ENCODE measurements around the gene TGIF2.
"Not testable (repeated sequence)": the region's sequence is repeated elsewhere in the genome, so short reads cannot be mapped to it uniquely, and the experiment has no call there.

Gene TGIF2

DNA sequence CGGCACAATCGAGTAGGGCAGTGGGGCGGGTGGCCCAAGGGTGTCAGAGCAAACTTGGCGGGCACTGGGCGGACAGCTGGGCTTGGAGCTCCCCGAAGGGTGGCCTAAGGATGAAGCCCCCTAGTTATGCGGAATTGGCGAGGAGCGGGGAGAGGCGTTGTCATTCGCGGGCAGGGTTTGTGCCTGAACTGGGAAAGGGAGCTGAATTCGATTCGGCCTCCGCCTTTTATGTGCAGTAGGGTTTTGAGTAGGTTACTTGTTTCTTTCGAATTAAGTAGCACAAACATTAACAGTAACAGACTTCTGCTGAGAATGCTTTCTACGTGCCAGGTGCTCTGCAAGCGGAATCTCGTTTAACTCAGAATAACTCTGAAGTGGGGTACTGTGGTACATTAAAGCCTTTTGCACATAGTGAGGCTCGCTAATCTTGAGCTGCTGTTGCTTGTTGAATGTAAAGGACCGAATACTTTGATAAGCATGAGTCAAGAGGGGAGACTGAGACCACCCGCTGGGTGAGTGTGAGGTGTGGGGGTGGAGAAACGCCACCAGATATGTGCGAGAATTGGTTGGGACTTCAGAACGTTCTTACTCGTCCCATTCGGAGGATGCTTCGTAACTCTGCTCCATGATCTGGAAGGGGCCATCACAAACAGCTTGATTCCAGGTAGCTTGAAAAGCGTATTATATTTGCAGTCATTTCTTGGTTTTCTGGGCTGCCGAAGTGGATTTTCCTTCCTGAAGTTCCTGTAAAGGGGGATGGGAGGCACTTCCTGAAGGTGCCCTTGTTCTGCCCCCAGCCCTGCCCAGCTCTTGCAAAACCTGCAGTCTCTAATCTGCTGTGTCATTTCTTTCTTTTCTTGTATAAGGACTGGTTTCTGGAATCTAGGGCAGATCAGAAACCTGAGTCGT lies 33.0 kb downstream of the TGIF2 start:
- TF ChIP-seq POLR2AphosphoS5 (IDR thresholded peaks at IDR 0.05; ENCODE audit: low read depth, low read length), result no peak
- no peak for TF ChIP-seq POLR2A (IDR thresholded peaks at IDR 0.05; ENCODE audit: low read depth, low read length)
- peak; percentile 1; the same call in 1 of the 2 replicates for TF ChIP-seq TAF1 (IDR thresholded peaks at IDR 0.05; ENCODE audit: borderline replicate concordance, low read depth, low read length)
- FAIRE-seq (no peak), DNase-seq (ENCODE audit: insufficient read length) (no peak)

DNA sequence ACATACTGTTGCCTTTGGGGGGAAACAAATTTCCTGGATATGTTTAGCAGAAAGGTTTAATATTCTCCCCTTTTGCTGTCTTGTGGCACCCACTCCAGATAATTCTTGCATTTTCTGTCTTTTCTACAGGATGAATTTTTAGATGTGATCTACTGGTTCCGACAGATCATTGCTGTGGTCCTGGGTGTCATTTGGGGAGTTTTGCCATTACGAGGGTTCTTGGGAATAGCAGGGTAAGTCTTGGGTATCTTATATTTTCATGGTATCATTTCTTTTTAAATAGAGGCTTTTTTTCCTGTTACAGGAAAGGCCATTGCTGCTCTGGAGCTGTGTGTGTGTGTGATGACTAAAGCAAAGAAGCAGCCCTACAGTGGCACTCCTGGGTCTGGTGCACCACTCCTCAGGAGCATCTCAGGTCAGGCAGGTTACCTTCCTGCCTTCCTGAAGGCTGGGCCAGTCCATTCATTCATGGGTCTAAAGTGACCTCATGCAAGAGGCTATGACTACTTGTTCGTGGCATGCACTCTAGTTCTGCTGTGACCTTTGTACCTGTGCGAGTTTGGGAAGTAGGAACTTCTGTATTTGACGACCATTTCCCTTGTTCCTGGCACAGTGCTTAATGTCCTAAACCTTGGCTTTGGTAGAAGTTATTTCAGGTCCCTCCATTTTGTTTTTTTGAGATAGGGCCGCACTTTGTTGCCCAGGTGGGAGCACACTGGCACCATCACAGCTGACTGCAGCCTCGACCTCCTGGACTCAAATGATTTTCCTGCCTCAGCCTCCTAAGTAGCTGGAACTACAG lies 34.4 kb downstream of the TGIF2 start:
- FAIRE-seq, result no peak
- TF ChIP-seq POLR2A (IDR thresholded peaks at IDR 0.05; ENCODE audit: low read depth, low read length) (no peak), POLR2AphosphoS5 (IDR thresholded peaks at IDR 0.05; ENCODE audit: low read depth, low read length) (no peak), TAF1 (IDR thresholded peaks at IDR 0.05; ENCODE audit: borderline replicate concordance, low read depth, low read length) (no peak)

DNA sequence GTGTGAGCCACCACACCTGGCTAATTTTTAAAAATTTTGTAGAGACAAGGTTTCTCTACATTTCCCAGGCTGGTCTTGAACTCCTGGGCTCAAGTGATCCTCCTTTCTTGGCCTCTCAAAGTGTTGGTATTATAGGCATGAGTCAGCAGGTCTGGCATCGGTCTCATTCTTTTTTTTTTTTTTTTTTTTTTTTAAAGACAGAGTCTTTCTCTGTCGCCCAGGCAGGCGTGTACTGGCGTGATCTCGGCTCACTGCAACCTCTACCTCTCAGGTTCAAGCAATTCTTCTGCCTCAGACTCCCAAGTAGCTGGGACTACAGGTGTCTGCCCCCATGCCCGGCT lies 35.0 kb downstream of the TGIF2 start:
- FAIRE-seq; DNase-seq (ENCODE audit: insufficient read length): not testable (repeated sequence)

More for the DNA sequence above, 34.4 kb downstream of the TGIF2 start:
- no peak for DNase-seq (ENCODE audit: insufficient read length)

DNA sequence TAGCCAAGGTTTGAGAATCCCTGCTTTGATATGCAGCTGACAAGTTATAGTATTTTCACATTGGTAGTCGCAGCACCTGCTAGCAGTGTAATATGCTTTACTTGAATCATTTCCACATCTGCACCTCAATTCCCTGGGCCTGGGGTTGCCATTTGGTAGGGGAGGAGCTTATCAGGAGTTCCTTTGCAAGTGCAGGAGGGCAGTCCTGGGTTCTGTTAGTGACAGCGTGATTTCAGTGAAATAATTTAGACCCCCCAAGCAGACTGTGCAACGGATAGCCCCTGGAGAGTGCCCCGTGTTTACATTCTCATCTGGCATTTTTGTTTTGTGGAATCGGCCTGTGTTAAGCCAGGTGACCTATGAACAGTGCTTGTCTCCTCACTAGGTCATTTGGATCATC lies 38.2 kb downstream of the TGIF2 start:
- FAIRE-seq (no peak), DNase-seq (ENCODE audit: insufficient read length) (no peak)
- no peak for TF ChIP-seq POLR2A (IDR thresholded peaks at IDR 0.05; ENCODE audit: low read depth, low read length)
- TF ChIP-seq POLR2AphosphoS5 (IDR thresholded peaks at IDR 0.05; ENCODE audit: low read depth, low read length), result no peak

DNA sequence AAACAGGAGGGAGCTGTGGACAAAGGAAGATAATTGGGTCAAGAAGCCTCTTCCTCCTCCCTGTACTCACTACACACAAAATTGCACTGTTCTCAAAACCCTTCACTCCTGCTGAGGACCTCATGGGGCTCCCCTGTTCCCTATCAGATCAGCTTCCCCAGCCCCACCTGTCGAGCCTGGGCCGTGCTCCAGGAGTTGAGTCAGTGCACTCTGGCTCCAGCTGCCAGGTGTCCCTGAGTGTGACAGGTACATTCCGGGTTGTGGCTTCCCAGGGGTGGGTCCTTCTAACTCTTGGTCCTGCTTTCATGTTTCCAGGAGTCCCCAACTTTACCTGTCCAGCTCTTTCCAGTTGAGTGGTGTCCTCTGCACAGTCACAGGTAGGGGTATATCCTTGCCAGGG lies 40.6 kb downstream of the TGIF2 start:
- TF ChIP-seq POLR2A (IDR thresholded peaks at IDR 0.05; ENCODE audit: low read depth, low read length), result peak; percentile 38; the same call in 1 of the 2 replicates
- no peak for TF ChIP-seq TAF1 (IDR thresholded peaks at IDR 0.05; ENCODE audit: borderline replicate concordance, low read depth, low read length)

DNA sequence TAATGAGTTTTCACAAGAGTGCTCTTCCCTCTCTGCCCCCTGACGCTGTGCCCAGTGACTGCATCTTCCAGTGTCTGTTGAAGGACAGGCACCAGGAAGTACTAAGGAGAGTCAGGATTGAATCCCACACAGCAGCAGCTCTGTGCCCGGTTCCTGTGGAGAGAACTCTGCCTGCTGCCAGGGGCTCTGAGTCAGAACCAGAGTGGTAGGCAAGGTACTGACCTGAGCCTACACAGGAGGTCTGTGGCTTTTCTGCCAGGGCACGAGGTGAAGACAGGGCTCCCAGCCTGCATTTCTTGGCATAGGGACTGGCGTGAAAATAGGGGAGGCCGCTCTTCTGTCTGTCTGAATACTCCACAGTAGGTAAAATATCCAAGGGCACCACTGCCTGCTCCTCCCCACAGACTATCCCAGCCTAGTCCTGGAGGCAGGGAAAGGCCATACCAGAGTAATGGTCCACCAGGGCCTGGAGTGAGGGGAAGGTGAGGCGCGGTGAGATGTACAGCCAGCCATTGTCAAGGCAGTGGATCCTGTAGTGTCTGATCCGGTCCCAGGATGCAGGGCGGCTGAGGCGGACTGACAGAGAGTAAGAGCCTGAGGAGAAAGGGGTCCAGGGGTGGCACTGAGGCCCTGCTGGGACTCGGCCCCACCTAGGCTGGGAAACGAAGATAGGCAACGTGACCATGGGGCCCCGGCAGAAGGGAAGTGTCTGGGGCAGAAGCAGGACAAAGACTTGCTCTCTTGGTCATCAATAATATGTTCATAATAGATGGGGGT lies 41.6 kb downstream of the TGIF2 start:
- DNase-seq (ENCODE audit: insufficient read length), result no peak
- TF ChIP-seq TAF1 (IDR thresholded peaks at IDR 0.05; ENCODE audit: borderline replicate concordance, low read depth, low read length), result no peak
- TF ChIP-seq POLR2AphosphoS5 (IDR thresholded peaks at IDR 0.05; ENCODE audit: low read depth, low read length), result peak; percentile 26; the same call in 1 of the 2 replicates
- no peak for FAIRE-seq

More for the DNA sequence above, 40.6 kb downstream of the TGIF2 start:
- FAIRE-seq, result no peak
- DNase-seq (ENCODE audit: insufficient read length), result no peak

DNA sequence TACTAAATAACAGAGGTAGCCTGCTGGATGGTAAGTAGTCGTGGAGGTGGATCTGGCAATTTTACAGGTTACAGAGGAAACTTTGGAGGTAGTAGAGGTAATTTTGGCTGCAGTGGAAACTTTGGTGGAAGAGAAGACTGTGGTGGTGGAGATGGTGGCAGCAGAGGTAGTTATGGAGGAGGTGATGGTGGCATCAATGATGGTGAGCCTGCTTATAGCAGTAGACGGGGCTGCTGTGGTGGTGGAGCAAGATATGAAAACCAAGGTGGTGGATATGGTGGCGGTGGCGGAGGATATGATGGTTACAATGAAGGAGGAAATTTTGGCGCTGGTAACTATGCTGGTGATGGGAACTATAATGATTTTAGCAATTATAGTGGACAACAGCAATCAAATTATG lies 47.5 kb downstream of the TGIF2 start:
- no peak for TF ChIP-seq POLR2AphosphoS5 (IDR thresholded peaks at IDR 0.05; ENCODE audit: low read depth, low read length)
- TF ChIP-seq TAF1 (IDR thresholded peaks at IDR 0.05; ENCODE audit: borderline replicate concordance, low read depth, low read length), result no peak
- no peak for TF ChIP-seq POLR2A (IDR thresholded peaks at IDR 0.05; ENCODE audit: low read depth, low read length)
- DNase-seq (ENCODE audit: insufficient read length) (no peak), FAIRE-seq (no peak)

DNA sequence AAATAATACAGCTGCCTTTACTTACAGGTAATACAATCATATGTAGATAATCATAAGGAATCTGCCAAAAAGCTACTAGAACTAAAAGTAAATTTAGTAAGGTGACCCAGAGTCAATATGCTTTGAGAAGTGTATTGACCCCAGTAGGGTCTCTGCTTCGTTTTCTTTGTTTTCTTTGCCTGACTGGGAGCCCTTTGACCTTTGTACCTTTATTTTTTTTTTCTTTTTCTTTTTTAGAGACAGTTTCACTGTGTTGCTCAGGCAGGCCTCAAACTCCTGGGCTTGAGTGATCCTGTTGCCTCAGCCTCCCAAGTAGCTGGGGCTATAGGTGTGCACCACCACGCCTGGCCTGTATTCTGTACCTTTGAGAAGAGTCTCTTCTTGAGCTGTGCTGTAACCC lies 50.0 kb downstream of the TGIF2 start:
- FAIRE-seq (no peak), DNase-seq (ENCODE audit: insufficient read length) (no peak)
- TF ChIP-seq TAF1 (IDR thresholded peaks at IDR 0.05; ENCODE audit: borderline replicate concordance, low read depth, low read length), result no peak
- TF ChIP-seq POLR2AphosphoS5 (IDR thresholded peaks at IDR 0.05; ENCODE audit: low read depth, low read length), result no peak
- TF ChIP-seq POLR2A (IDR thresholded peaks at IDR 0.05; ENCODE audit: low read depth, low read length), result no peak

DNA sequence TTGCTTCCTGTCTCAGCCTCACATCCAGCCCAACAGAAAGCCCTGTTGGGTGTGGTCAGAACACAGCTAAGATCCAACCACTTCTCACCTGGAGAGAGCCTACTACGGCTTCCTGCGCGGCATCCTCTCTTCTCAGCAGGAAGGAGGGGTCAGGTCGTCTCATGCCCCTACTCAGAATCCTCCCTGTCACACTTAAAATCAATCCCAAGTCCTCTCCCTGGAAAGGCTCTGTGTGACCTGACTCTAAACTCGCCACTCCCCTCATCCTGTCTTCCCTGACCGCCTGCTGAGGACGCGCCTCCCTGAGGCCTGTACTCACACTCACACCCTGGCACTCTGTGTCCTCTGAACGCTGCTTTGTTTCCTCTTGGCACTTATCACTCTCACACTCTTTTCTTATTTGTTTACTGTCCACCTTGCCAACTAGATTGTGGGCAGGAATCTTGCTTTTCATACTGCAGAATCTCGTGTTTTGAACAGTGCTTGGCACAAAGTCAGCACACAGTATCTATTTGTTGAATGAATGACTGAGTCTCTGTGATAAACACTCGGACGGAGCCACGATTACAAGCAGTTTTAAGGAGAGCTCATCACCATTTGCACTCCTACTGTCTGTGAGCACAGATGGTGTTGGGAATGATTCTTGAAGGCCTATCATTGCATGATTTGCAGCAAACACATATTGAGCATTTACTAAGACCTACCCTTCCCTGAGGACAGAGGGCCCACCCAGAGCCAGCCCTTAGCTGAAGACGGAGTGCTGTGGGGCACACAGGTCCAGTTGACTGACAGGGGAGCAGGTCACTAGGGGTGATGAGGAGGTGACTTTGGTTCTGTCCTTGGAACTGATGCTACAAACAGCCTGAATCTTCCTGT lies 50.9 kb downstream of the TGIF2 start:
- TF ChIP-seq TAF1 (IDR thresholded peaks at IDR 0.05; ENCODE audit: borderline replicate concordance, low read depth, low read length), result no peak
- TF ChIP-seq POLR2A (IDR thresholded peaks at IDR 0.05; ENCODE audit: low read depth, low read length), result no peak
- no peak for TF ChIP-seq POLR2AphosphoS5 (IDR thresholded peaks at IDR 0.05; ENCODE audit: low read depth, low read length)
- FAIRE-seq, result no peak
- DNase-seq (ENCODE audit: insufficient read length), result no peak

DNA sequence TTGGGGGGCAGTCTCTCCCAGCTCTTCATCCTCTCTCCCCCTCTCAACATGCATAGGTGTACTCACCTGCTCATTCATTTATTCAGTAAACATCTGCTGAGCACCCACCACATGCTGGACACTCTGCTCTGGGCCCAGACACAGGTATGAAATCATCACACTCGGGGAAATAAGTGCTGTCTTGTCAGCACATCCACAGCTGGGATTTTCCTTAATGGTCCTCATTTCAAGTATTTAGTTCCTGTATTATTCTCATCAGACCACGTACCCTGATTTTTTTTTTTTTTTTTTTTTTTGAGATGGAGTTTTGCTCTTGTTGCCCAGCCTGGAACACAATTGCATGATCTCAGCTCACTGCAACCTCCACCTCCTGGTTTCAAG lies 51.5 kb downstream of the TGIF2 start:
- no peak for FAIRE-seq
- no peak for TF ChIP-seq POLR2AphosphoS5 (IDR thresholded peaks at IDR 0.05; ENCODE audit: low read depth, low read length)
- no peak for DNase-seq (ENCODE audit: insufficient read length)

DNA sequence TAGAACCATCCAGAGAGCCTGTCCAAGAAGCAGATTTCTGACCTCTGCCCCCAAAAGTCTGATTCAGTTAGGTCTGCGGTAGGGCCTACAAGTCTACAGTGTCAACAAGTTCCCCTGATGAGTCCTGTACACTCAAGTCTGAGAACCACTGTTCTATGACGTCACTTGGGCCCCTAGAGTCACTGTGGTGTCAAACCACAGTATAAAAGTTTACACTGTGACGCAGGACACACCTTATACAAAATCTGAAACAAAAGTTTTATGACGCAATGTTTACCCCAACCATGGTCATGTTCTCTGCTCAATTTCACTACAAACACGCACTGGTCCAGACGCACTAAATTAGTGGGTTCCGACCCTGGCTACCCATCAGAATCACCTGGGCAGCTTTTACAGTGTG lies 54.7 kb downstream of the TGIF2 start:
- FAIRE-seq, result no peak
- no peak for TF ChIP-seq TAF1 (IDR thresholded peaks at IDR 0.05; ENCODE audit: borderline replicate concordance, low read depth, low read length)
- TF ChIP-seq POLR2A (IDR thresholded peaks at IDR 0.05; ENCODE audit: low read depth, low read length), result no peak
- no peak for TF ChIP-seq POLR2AphosphoS5 (IDR thresholded peaks at IDR 0.05; ENCODE audit: low read depth, low read length)
- no peak for DNase-seq (ENCODE audit: insufficient read length)

All from GM12892 (cell line).